ENCODE results near the gene STARD6.

DNA sequence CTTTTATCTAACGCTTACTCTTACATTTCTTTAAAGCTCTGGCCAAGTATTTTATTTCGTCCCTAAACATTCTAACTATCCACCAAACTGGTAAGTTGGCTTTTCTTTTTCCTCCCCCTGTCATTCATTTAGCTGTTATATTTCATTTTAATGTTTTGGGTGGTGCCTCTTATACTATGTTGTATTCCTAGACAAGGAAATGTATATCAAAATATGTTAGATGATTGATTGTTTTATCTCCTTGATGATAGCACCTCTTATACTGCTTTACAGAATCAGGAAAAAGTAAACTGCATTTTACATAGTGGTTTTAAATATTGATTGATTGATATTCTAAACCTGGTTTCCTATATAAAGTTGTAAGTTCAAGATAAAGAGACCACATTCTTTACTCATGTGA is 24.0 kb upstream of the STARD6 start:
- TF ChIP-seq, protein P1, sequence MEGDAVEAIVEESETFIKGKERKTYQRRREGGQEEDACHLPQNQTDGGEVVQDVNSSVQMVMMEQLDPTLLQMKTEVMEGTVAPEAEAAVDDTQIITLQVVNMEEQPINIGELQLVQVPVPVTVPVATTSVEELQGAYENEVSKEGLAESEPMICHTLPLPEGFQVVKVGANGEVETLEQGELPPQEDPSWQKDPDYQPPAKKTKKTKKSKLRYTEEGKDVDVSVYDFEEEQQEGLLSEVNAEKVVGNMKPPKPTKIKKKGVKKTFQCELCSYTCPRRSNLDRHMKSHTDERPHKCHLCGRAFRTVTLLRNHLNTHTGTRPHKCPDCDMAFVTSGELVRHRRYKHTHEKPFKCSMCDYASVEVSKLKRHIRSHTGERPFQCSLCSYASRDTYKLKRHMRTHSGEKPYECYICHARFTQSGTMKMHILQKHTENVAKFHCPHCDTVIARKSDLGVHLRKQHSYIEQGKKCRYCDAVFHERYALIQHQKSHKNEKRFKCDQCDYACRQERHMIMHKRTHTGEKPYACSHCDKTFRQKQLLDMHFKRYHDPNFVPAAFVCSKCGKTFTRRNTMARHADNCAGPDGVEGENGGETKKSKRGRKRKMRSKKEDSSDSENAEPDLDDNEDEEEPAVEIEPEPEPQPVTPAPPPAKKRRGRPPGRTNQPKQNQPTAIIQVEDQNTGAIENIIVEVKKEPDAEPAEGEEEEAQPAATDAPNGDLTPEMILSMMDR (conservative IDR thresholded peaks at IDR 0.05 in 1 of 2, IDR thresholded peaks at IDR 0.05 in 1 of 2; ENCODE audit: low read depth in 1 of 2, low read length in 2 of 2): no peak
- TF ChIP-seq EZH2 (IDR thresholded peaks at IDR 0.05; ENCODE audit: low read length, missing control alignments): no peak

Measured in fibroblast of lung (primary cell).